Right lobe of liver (tissue), 6 donors: ENCODE data around the gene FHIT. TPM values are rescaled to one million over a fixed set of nuclear protein-coding genes. Genes with fewer than 3 reads are reported as not detected.

Source experiments
- ATAC-seq, 4 donors: fragments of 200-7000 bp; cut with Tn5 transposase; one replicate each; pipeline ENCODE4 v1.9.1; 2020; ENCODE audit warnings: mild to moderate bottlenecking in 4 of 4, moderate library complexity in 4 of 4
- DNase-seq, 3 donors: peaks; one replicate each; pipeline ENCODE4 v3.0.0-alpha.2; 2020
- H3K27ac ChIP-seq, 3 donors: fragments of 200-600 bp; one replicate each; pipeline ENCODE4 v1.8.0; 2022
- H3K27me3 ChIP-seq, 2 donors: fragments of 200-600 bp; one replicate each; pipeline ENCODE4 v1.8.0; 2022
- H3K36me3 ChIP-seq, 4 donors: fragments of 200-600 bp; sonication (generic) in 1 of 4; one replicate each; pipeline versions ENCODE4 v1.5.1 to v1.8.0; 2017 to 2022; ENCODE audit warnings: control low read depth in 1 of 4
- H3K4me1 ChIP-seq, 4 donors: fragments of 200-600 bp; sonication (generic) in 1 of 4; one replicate each; pipeline versions ENCODE4 v1.5.1 to v1.8.0; 2017 to 2022; ENCODE audit warnings: control low read depth in 1 of 4
- H3K4me3 ChIP-seq, 3 donors: fragments of 200-600 bp; one replicate each; pipeline ENCODE4 v1.8.0; 2022
- H3K9me3 ChIP-seq, 4 donors: fragments of 200-600 bp; sonication (generic) in 1 of 4; one replicate each; pipeline versions ENCODE4 v1.5.1 to v1.8.0; 2017 to 2022; ENCODE audit warnings: control low read depth in 1 of 4
- CTCF ChIP-seq, 4 donors: fragments of 200-600 bp in 3 of 4; fragments of 450-650 bp in 1 of 4; IDR thresholded peaks; one replicate each; pipeline versions ENCODE4 v1.5.1 to v1.8.0; 2016 to 2022; ENCODE audit warnings: antibody characterized with exemption in 4 of 4, mild to moderate bottlenecking in 2 of 4
- POLR2A ChIP-seq: fragments of 450-650 bp; IDR thresholded peaks from one replicate; pipeline ENCODE4 v1.6.1; 2017; ENCODE audit warnings: antibody characterized with exemption, mild to moderate bottlenecking
- WGBS: methylation state at CpG from one replicate; pipeline ENCODE4 v1.1.6; 2018; ENCODE audit warnings: low coverage, low lambda C conversion rate; ENCODE audit not compliant: insufficient coverage; ENCODE audit errors: missing lambda C conversion rate; 5-methylcytosine and 5-hydroxymethylcytosine counted together
- intact Hi-C, 2 donors: fragments of 100-400 bp; cut with DNase I; formaldehyde crosslinking; loops; one replicate each; pipeline versions ENCODE4 v1.11.2 to v1.14.1; 2022
- total RNA-seq, 6 experiments: library from RNA; depleted of rRNA in 2 of 6; stranded (reverse); fragments of >200 nt in 2 of 6; fragmentation: NEBNext Ultra II Directional in 3 of 6; extraction: Animal tissue kit (Norgen Biotek cat#: 25700) in 3 of 6; gene quantifications; one replicate each; pipeline versions ENCODE4 v1.1.0 to v1.2.4, GENCODE V29; 2016 to 2023
- donor health status: DM: no; HTN: yes; CAD: no.
- donor health status: DM: no; HTN: no; CAD: no.
- donor health status: DM: no; HTN: no; CAD: no.
- donor health status: DM: no; HTN: yes; CAD: no.
- donor health status: DM: no; HTN: yes; CAD: no.

FHIT gene
- total RNA-seq, 6 experiments from 2014 or later = 6.6 to 11.2 (median 8.0) TPM

GRCh38 chr3:59882746-59883145 is 1368.5 kb downstream of the FHIT start:
- no peaks in the 10 kb centered on the region for H3K4me1 ChIP-seq
- intact Hi-C loops = no loop called here
- no peak for DNase-seq
- no peaks in the 10 kb centered on the region for H3K9me3 ChIP-seq
- no peak for ATAC-seq
- WGBS = 86% methylated on average over 2 of the region's 2 CpGs
- TF ChIP-seq POLR2A (no peak), CTCF (IDR thresholded peaks at IDR 0.05) (no peak)
- no peak overlapping the region for H3K27ac ChIP-seq
- H3K27me3 ChIP-seq = no peaks in the 10 kb centered on the region
- no peaks in the 10 kb centered on the region for H3K36me3 ChIP-seq
- no peak overlapping the region for H3K4me3 ChIP-seq

DNA sequence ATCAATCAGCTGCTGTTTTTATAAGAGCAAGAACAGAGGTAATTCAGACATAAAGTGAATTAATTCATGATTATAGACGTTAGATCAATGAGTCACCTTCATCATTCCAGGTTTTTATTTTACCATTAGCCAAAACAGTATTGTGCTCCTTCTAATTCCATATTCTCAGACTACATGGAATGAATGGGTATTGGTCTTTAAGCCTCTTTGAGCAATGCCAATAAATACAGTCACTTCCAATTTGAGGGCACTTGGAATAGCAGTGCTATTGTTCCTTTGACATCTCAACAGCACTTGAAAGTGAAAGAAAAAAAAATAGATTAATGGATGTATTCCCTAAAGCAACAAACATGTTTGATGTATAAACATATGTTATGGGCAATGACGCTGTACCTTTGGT is 1370.5 kb downstream of the FHIT start:
- TF ChIP-seq CTCF (IDR thresholded peaks at IDR 0.05) (no peak), POLR2A (no peak)
- no peak for DNase-seq
- Histone ChIP-seq H3K27ac (no peak overlapping the region), H3K27me3 (no peaks in the 10 kb centered on the region), H3K4me3 (no peak overlapping the region), H3K36me3 (no peaks in the 10 kb centered on the region), H3K4me1 (no peaks in the 10 kb centered on the region), H3K9me3 (no peaks in the 10 kb centered on the region)
- WGBS = 75% methylated on average over 2 of the region's 2 CpGs
- intact Hi-C loops = no loop called here
- no peak for ATAC-seq

GRCh38 chr3:59879031-59879581 is 1372.1 kb downstream of the FHIT start:
- H3K4me3 ChIP-seq = no peak overlapping the region
- TF ChIP-seq CTCF (IDR thresholded peaks at IDR 0.05) (no peak), POLR2A (no peak)
- no peaks in the 10 kb centered on the region for H3K4me1 ChIP-seq
- no peaks in the 10 kb centered on the region for H3K27me3 ChIP-seq
- intact Hi-C loops = no loop called here
- no peak overlapping the region for H3K27ac ChIP-seq
- no peaks in the 10 kb centered on the region for H3K36me3 ChIP-seq
- 55% methylated on average over 2 of the region's 2 CpGs for WGBS
- DNase-seq = no peak
- no peaks in the 10 kb centered on the region for H3K9me3 ChIP-seq
- ATAC-seq = no peak

GRCh38 chr3:59878038-59878427 is 1373.2 kb downstream of the FHIT start:
- intact Hi-C loops = no loop called here
- Histone ChIP-seq H3K27ac (no peak overlapping the region), H3K4me3 (no peak overlapping the region), H3K27me3 (no peaks in the 10 kb centered on the region), H3K9me3 (no peaks in the 10 kb centered on the region), H3K36me3 (no peaks in the 10 kb centered on the region), H3K4me1 (no peaks in the 10 kb centered on the region)
- no peak for ATAC-seq
- TF ChIP-seq POLR2A = no peak
- TF ChIP-seq CTCF (IDR thresholded peaks at IDR 0.05) = no peak
- DNase-seq = no peak
- WGBS = 80% methylated on average over 2 of the region's 2 CpGs
